Measurements from ENCODE around the gene BCL7C. TPM values are rescaled to one million over a fixed set of nuclear protein-coding genes. Genes with fewer than 3 reads are reported as not detected.
A peak's percentile ranks its signal among the peaks of the same experiment; 100 is the strongest.
"Not testable (repeated sequence)": the region's sequence is repeated elsewhere in the genome, so short reads cannot be mapped to it uniquely, and the experiment has no call there.

Gene BCL7C
- total and polyA plus RNA-seq, 2 of the 4 experiments (the other 2 are of a cell fraction): 32.3 to 34.9 TPM

- Histone ChIP-seq H3K4me1 (ENCODE audit: control insufficient read depth, insufficient read depth, low read length) (peaks cover 6% of the 10 kb centered on the region), H2BK15ac (ENCODE audit: low read depth, low read length) (no peak overlapping the region), H3K4me3 (ENCODE audit: insufficient read depth, low read depth, low read length) (no peak overlapping the region), H3K27ac (ENCODE audit: insufficient read depth, low read length) (no peak overlapping the region), H4K5ac (ENCODE audit: low read depth, low read length) (no peak overlapping the region), H2AFZ (replicated peaks; ENCODE audit: low read length, poor library complexity) (peak overlapping the region; percentile 87), H3K4me2 (ENCODE audit: low read depth, low read length) (no peak overlapping the region), H2BK5ac (ENCODE audit: low read depth, low read length, poor library complexity, severe bottlenecking) (no peak overlapping the region), H3K56ac (ENCODE audit: extremely low read depth, insufficient read depth, low read length) (no peak overlapping the region), H2BK120ac (ENCODE audit: low read depth, low read length) (no peak overlapping the region), H4K8ac (ENCODE audit: low read depth in 2 of 2, low read length in 2 of 2) (peak overlapping the region in 1 of 2 experiments; percentile 66; a peak in 1 of 4 replicates), H2AK9ac (replicated peaks; ENCODE audit: low read depth, low read length, poor library complexity) (peak overlapping the region; percentile 87), H2AK5ac (ENCODE audit: low read depth, low read length) (peak overlapping the region; percentile 92; the same call in 1 of the 2 replicates), H3K14ac (replicated peaks; ENCODE audit: low read depth, low read length) (no peak overlapping the region), H4K91ac (ENCODE audit: insufficient read depth, low read depth, low read length) (no peak overlapping the region), H3K23ac (ENCODE audit: low read depth, low read length) (no peak overlapping the region), H3K36me3 (ENCODE audit: control insufficient read depth, insufficient read depth, low read length) (peaks cover 41% of the 10 kb centered on the region), H3K9ac (ENCODE audit: low read depth, low read length) (no peak overlapping the region), H4K20me1 (ENCODE audit: insufficient read depth, low read length) (peaks cover 9% of the 10 kb centered on the region), H3K9me3 (ENCODE audit: control insufficient read depth, insufficient read depth, low read length) (no peaks in the 10 kb centered on the region), H2BK20ac (ENCODE audit: low read depth, low read length) (no peak overlapping the region), H3K9me1 (ENCODE audit: insufficient read depth, low read length) (no peaks in the 10 kb centered on the region), H3K27me3 (ENCODE audit: control insufficient read depth, insufficient read depth, low read length) (no peaks in the 10 kb centered on the region), H3K4ac (ENCODE audit: low read depth, low read length) (no peak overlapping the region; the same call in 1 of the 2 replicates), H3K79me1 (ENCODE audit: low read depth in 1 of 2, low read length in 2 of 2) (peaks cover 31 to 38% of the 10 kb centered on the region in 2 experiments), H3K18ac (ENCODE audit: low read depth, low read length) (no peak overlapping the region)
- BruUV-seq (replicated peaks): no TSS peak
- ChIA-PET CTCF (interaction anchor here (0.6 to 2.0 kb wide), 5 partner anchors 10 to 29 kb away, joined by 3 to 4 read pairs (median 3); partner anchors contain the start of gene FBXL19), POLR2A (ENCODE audit: unreplicated experiment) (no interaction called here)
- WGBS, 2 experiments (ENCODE audit: extremely low coverage in 2 of 2, insufficient read length in 1 of 2): 16% methylated on average over 8 of the region's 15 CpGs; no CpG with 5 or more reads in 1 of the 2 experiments
- DNase-seq: peak; percentile 58
- intact Hi-C loops (cut with micrococcal nuclease) (no loop called here), dilution Hi-C loops (cut with HindIII; ENCODE audit: low sequenced_read_pairs, unreplicated experiment) (no loop called here), in situ Hi-C loops (cut with MboI; ENCODE audit: low sequenced_read_pairs) (no loop called here)
- ATAC-seq (ENCODE audit: low read depth): peak; percentile 96
- TF ChIP-seq POLR2A (IDR thresholded peaks at IDR 0.05; ENCODE audit: low read depth, low read length) (no peak), SMC3 (IDR thresholded peaks at IDR 0.05; ENCODE audit: low read depth, low read length) (peak; percentile 46), MXI1 (IDR thresholded peaks at IDR 0.05; ENCODE audit: borderline replicate concordance, low read depth, low read length) (no peak), CTCF (conservative IDR thresholded peaks at IDR 0.05; ENCODE audit: low read depth, low read length) (peak; percentile 80), RAD21 (IDR thresholded peaks at IDR 0.05; ENCODE audit: low read length) (peak; percentile 74)
Observed at GRCh38 chr16:30941600-30942425, 47.9 kb upstream of the BCL7C start.

- H2AK5ac ChIP-seq (ENCODE audit: low read depth, low read length); H3K4me2 ChIP-seq (ENCODE audit: low read depth, low read length); H3K14ac ChIP-seq (replicated peaks; ENCODE audit: low read depth, low read length); H3K27me3 ChIP-seq (ENCODE audit: control insufficient read depth, insufficient read depth, low read length); dilution Hi-C loops (cut with HindIII; ENCODE audit: low sequenced_read_pairs, unreplicated experiment); in situ Hi-C loops (cut with MboI; ENCODE audit: low sequenced_read_pairs); H2BK120ac ChIP-seq (ENCODE audit: low read depth, low read length); H3K4me3 ChIP-seq (ENCODE audit: insufficient read depth, low read depth, low read length); H2BK15ac ChIP-seq (ENCODE audit: low read depth, low read length); H3K9me1 ChIP-seq (ENCODE audit: insufficient read depth, low read length); H3K4ac ChIP-seq (ENCODE audit: low read depth, low read length); H3K9me3 ChIP-seq (ENCODE audit: control insufficient read depth, insufficient read depth, low read length); POLR2A ChIA-PET (ENCODE audit: unreplicated experiment); CTCF ChIA-PET; H3K18ac ChIP-seq (ENCODE audit: low read depth, low read length); H3K56ac ChIP-seq (ENCODE audit: extremely low read depth, insufficient read depth, low read length); H3K27ac ChIP-seq (ENCODE audit: insufficient read depth, low read length); BruUV-seq (replicated peaks); ATAC-seq (ENCODE audit: low read depth); H3K4me1 ChIP-seq (ENCODE audit: control insufficient read depth, insufficient read depth, low read length); H4K91ac ChIP-seq (ENCODE audit: insufficient read depth, low read depth, low read length); H2AK9ac ChIP-seq (replicated peaks; ENCODE audit: low read depth, low read length, poor library complexity); H3K23ac ChIP-seq (ENCODE audit: low read depth, low read length); H2AFZ ChIP-seq (replicated peaks; ENCODE audit: low read length, poor library complexity); H2BK20ac ChIP-seq (ENCODE audit: low read depth, low read length); H4K8ac ChIP-seq (ENCODE audit: low read depth in 2 of 2, low read length in 2 of 2); DNase-seq; H3K9ac ChIP-seq (ENCODE audit: low read depth, low read length); intact Hi-C loops (cut with micrococcal nuclease); H2BK5ac ChIP-seq (ENCODE audit: low read depth, low read length, poor library complexity, severe bottlenecking); H4K5ac ChIP-seq (ENCODE audit: low read depth, low read length): not testable (repeated sequence)
- Histone ChIP-seq H3K36me3 (ENCODE audit: control insufficient read depth, insufficient read depth, low read length) (peaks cover 46% of the 10 kb centered on the region), H3K79me1 (ENCODE audit: low read depth in 1 of 2, low read length in 2 of 2) (peaks cover 31 to 49% of the 10 kb centered on the region in 2 experiments), H4K20me1 (ENCODE audit: insufficient read depth, low read length) (peaks cover 17% of the 10 kb centered on the region)
- 94% methylated on average over 6 of the region's 8 CpGs; no CpG with 5 or more reads in 1 of the 2 experiments for WGBS, 2 experiments (ENCODE audit: extremely low coverage in 2 of 2, insufficient read length in 1 of 2)
Observed at GRCh38 chr16:30939571-30939970, 45.7 kb upstream of the BCL7C start.
